K562 (cell line): ENCODE results near the gene BICC1.

Experiments used
- BDP1 ChIP-seq: IDR thresholded peaks from 3 replicates; pipeline ENCODE4 v1.6.1; 2011; ENCODE audit not compliant: insufficient read length, insufficient read depth
- DPF2 ChIP-seq: fragments of 450-650 bp; IDR thresholded peaks from 2 replicates; pipeline ENCODE4 v1.6.1; 2016
- SETDB1 ChIP-seq: IDR thresholded peaks from one replicate; pipeline ENCODE4 v1.6.1; 2012; ENCODE audit warnings: low read length, control low read depth, inconsistent platforms
- ZBED1 ChIP-seq: IDR thresholded peaks from 2 replicates; pipeline ENCODE4 v1.6.1; 2014
- ZNF384 ChIP-seq: IDR thresholded peaks from 2 replicates; pipeline ENCODE4 v1.6.1; 2012; ENCODE audit warnings: low read depth, low read length, improper control_type of control experiment
- ZSCAN32 ChIP-seq: fragments of 450-650 bp; formaldehyde crosslinking; IDR thresholded peaks from 2 replicates; pipeline ENCODE4 v1.4.0; 2020; ENCODE audit warnings: mild to moderate bottlenecking, moderate library complexity
- TF ChIP-seq, protein P1 (sequence below), 2 experiments: fragments of 450-650 bp in 1 of 2; sonication (generic) in 1 of 2; formaldehyde crosslinking in 1 of 2; IDR thresholded peaks in 1 of 2; conservative IDR thresholded peaks in 1 of 2; 2 replicates each; pipeline versions ENCODE4 v1.6.1 to v1.8.1; 2016 to 2023; ENCODE audit warnings: mild to moderate bottlenecking in 2 of 2, moderate library complexity in 2 of 2, inconsistent platforms in 1 of 2, missing genetic modification reagents in 1 of 2

DNA sequence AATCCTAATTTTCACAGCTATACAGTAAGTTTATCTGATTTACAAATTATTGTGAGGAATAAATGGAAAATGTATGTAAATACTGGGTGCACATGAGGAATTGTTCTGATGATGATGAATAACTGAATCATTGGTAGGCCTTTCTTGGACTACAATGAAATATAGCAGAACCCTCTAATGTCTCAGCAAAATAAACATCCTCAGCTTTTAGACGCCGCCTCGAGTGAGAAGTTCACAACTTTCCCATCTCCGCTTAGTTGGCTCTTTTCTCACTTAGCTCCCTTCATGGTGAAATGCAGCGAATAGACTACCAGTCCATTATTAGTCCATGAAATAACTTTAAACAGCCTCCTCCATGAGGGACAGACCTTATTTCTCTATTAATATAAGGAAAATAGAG lies 182.3 kb downstream of the BICC1 start:
- TF ChIP-seq BDP1, result no peak
- TF ChIP-seq ZBED1, result no peak
- no peak for TF ChIP-seq SETDB1
- no peak for TF ChIP-seq ZSCAN32 (CRISPR knock-in tag)
- no peak for TF ChIP-seq DPF2
- no peak for TF ChIP-seq ZNF384
- TF ChIP-seq, protein P1, sequence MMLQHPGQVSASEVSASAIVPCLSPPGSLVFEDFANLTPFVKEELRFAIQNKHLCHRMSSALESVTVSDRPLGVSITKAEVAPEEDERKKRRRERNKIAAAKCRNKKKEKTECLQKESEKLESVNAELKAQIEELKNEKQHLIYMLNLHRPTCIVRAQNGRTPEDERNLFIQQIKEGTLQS (IDR thresholded peaks at IDR 0.05), result no peak
- TF ChIP-seq, protein P1 (CRISPR knock-in tag; conservative IDR thresholded peaks at IDR 0.05), result no peak
